Left colon (tissue), 2 donors: ENCODE data around the gene PIR. TPM values are rescaled to one million over a fixed set of nuclear protein-coding genes. Genes with fewer than 3 reads are reported as not detected.

ENCODE experiments used
- ATAC-seq: fragments of 200-7000 bp; cut with Tn5 transposase; one replicate; pipeline ENCODE4 v1.9.1; 2020; ENCODE audit warnings: mild to moderate bottlenecking, moderate library complexity
- DNase-seq, 2 donors: peaks; one replicate each; pipeline ENCODE4 v3.0.0-alpha.2; 2020
- intact Hi-C, 2 donors: fragments of 100-400 bp; cut with DNase I in 1 of 2; cut with micrococcal nuclease in 1 of 2; formaldehyde crosslinking; loops; one replicate each; pipeline versions ENCODE4 v1.11.2 to v1.14.0; 2022; cut with DNase I, micrococcal nuclease
- total RNA-seq, 2 donors: library from RNA; stranded (reverse); fragmentation: NEBNext Ultra II Directional; extraction: Animal tissue kit (Norgen Biotek cat#: 25700); gene quantifications; one replicate each; pipeline ENCODE4 v1.2.1, GENCODE V29; 2021
- donor health status: DM: no; HTN: no; CAD: no.
- donor health status: DM: yes; HTN: yes; CAD: no.

The PIR gene
- total RNA-seq, 2 donors from 2014 or later = 5.4 to 7.9 TPM

DNA sequence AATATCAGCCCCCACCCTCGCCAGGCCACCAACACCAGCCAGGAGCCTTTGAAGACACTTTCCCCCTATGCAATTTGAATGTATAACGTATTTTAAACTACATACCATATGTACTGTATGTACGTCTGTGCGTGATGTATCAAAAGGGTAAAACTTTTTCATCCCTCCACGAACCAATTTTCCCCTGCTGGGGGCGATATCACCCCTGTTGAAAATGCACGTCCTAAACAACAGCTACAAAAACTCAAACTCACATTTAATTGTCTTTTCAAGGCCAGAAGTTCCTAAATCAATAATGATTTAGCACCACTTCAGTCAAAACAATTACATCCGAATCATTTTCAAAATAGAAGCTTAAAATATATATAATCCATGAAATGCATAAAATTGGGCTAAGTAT is 110.3 kb downstream of the PIR start:
- no peak for ATAC-seq
- no peak for DNase-seq
- intact Hi-C loops = no loop called here

- ATAC-seq (no peak), DNase-seq (no peak)
- intact Hi-C loops = no loop called here
These were observed 116.2 kb downstream of the PIR start for GRCh38 chrX:15376956-15377355.

DNA sequence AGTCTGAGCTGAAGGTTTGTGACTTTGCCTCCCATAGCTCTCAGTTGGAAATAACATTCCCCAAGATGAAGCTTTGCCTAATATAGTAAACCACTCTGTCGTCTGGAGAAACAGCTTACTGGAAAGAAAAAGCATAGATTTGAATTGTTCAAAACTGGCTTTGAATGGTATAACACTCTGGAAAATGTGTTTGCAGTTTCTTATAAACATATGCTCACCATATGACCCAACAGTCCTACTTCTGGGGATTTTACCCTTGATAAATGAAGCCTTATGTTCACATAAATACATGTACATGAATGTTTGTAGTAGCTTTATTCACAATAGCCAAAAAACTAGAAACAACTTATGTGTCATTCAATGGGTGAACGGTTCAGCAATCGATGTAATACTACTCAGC is 119.2 kb downstream of the PIR start:
- intact Hi-C loops = no loop called here
- no peak for ATAC-seq
- no peak for DNase-seq

GRCh38 chrX:15366506-15367352 is 126.4 kb downstream of the PIR start:
- DNase-seq = no peak
- intact Hi-C loops = no loop called here
- no peak for ATAC-seq

DNA sequence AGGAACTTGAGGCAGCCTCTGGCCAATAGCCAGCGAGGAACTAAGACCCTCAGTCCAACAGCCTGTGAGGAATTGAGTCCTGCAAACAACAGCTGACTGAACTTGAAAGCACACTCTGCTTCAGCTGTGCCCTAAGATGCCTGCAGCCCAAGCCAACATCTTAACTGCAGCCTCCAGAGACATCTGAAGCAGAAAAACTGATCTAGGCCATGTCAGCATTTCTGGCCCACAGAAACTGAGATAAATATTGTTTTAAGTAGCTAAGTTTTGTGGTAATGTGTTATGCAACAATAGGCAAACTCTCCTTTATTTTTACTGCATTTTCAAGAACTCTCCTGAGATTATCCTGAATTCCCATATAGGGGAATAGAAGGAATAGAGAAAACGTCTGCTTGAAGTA is 133.4 kb downstream of the PIR start:
- DNase-seq (no peak), ATAC-seq (no peak)
- intact Hi-C loops = no loop called here

DNA sequence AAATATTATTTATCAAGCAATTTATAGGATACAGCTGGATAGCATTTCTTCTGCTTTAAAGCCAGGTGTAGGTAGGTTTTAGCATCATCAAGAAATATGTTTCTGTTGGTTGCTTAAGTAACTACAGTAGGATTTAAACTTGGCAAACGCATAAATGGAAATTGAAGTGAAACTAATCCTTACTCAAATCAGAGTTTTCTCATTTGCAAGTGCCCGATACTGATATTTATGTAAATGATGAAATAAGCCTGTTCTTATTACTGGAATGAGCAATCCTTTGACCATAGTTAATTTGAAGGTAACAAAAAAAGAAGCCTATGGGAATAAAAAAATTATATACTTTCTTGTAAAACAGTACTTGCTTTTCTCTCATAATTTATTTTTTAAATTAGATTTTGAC is 134.6 kb downstream of the PIR start:
- intact Hi-C loops = no loop called here
- ATAC-seq (no peak), DNase-seq (no peak)

DNA sequence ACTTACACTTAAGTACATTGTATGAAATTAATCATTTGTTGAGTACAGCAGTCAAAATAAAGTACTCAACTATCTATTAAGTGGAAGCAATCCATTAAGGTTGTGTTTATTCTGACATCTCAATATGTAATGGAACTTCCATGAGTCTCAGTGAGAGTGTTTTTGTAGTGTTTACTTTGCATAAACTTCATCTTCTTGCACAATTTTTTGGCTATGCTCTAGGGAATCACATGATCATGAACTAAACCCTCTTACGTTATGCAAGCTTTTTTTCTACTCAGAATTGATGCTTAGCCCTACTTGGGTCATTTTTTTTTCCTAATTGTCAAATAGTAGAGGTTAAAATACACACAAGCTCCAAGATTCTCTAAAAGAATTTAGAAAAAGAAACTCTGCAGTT is 136.7 kb downstream of the PIR start:
- DNase-seq (no peak), ATAC-seq (no peak)
- intact Hi-C loops = no loop called here

DNA sequence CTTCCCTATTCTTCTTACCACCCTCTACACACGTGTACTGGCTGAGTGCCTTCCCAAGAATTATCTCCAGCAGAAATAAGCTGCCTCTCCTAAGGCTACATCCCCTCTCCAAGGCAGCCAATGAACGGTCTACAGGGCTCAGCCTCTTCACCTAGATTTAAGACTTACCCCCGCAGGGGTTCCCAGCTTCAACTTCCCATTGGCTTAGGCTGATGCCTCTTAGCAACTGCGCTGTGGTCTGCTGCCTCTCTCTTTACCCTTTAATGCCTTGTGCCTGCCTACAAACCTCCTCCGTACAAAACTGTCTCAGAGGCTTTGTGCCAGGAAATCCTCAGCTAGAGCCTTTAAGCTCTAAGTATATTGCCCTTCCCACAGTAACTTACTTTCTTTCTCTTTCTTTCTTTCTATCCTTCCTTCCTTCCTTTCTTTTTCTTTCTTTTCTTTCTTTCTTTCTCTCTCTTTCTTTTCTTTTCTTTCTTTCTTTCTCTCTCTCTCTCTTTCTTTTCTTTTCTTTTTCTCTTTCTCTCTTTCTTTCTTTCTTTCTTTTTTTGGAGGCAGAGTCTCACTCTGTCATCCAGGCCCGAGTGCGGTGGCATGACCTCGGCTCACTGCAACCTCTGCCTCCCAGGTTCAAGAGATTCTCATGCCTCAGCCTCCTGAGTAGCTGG is 142.7 kb downstream of the PIR start:
- intact Hi-C loops = loop anchor here in 1 of 2 donors (5.0 kb wide), 1 partner anchor 117 kb away; no protein-coding TSS in a partner anchor
- no peak for DNase-seq
- no peak for ATAC-seq

GRCh38 chrX:15349046-15349445 is 144.1 kb downstream of the PIR start:
- ATAC-seq (peak; percentile 77), DNase-seq (peak in 1 of 2 donors; percentile 9)
- intact Hi-C loops = loop anchor here in 1 of 2 donors (10.0 kb wide), 1 partner anchor 216 kb away; no protein-coding TSS in a partner anchor

DNA sequence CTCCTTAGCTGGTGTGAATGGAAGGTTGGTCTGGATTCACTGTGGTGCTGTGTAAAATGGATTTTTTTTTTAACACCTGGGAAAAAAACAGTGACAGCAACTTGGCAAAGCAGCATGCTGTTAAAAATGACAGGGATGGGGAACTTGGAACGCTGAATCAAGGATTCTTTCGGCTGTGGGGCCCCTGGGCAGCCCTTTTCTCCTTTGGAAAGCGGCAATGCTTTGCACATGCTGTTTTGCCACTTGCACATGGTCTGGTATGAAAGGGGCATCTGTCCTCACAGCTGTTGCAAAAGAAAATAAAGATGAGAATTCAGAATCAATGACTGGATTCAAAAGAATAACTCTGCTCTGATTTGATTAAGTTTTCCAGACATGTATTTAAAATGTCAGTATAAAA is 147.2 kb downstream of the PIR start:
- no peak for ATAC-seq
- intact Hi-C loops = loop anchor here in 1 of 2 donors (10.0 kb wide), 1 partner anchor 219 kb away; no protein-coding TSS in a partner anchor
- no peak for DNase-seq

- ATAC-seq = no peak
- intact Hi-C loops = loop anchor here in 1 of 2 donors (10.0 kb wide), 1 partner anchor 221 kb away; no protein-coding TSS in a partner anchor
- DNase-seq = no peak
These were observed 149.0 kb downstream of the PIR start for GRCh38 chrX:15344106-15344505.

DNA sequence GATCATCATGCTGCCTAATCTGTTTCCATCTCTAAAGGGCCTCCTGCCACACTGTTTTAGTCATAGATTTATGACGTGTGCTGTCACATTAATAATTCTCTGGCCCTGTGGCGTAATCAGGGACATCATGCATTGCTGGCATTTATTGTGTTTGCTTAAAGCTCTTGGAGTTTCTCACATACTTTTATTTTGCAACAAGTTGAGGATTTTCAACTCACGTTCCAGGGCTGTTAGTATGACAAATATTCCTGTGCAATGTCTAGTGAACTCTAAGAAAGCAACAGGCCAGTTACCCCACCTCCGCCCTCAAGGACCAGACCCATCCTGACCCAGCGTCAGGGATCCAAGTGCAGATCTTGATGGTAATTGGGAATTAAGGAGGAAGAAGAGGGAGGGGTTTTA is 150.1 kb downstream of the PIR start:
- ATAC-seq (no peak), DNase-seq (no peak)
- intact Hi-C loops = loop anchor here in 1 of 2 donors (10.0 kb wide), 1 partner anchor 222 kb away; no protein-coding TSS in a partner anchor

GRCh38 chrX:15340867-15341266 is 152.3 kb downstream of the PIR start:
- DNase-seq = no peak
- no peak for ATAC-seq
- intact Hi-C loops = loop anchor here in 1 of 2 donors (10.0 kb wide), 1 partner anchor 224 kb away; no protein-coding TSS in a partner anchor

DNA sequence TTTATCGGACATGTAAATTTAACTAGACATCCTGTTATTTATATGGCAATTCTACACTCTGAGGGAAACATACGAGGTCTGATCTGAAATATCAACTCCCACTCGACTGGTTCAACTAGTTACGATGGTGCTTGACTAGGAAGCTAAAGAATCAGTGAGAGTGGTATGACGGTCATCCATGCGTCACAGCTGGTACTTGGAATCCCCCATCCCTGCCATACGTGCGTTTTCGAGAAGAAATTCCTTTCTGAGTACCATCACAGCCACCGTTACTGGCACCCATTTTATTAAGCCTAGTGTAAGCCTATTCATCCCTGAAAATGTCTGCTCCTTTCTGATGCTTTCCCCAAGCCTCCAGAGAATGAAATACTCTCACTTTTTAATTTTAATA is 157.1 kb downstream of the PIR start:
- peak; percentile 10 for ATAC-seq
- intact Hi-C loops = no loop called here
- peak in 1 of 2 donors; percentile 12 for DNase-seq

DNA sequence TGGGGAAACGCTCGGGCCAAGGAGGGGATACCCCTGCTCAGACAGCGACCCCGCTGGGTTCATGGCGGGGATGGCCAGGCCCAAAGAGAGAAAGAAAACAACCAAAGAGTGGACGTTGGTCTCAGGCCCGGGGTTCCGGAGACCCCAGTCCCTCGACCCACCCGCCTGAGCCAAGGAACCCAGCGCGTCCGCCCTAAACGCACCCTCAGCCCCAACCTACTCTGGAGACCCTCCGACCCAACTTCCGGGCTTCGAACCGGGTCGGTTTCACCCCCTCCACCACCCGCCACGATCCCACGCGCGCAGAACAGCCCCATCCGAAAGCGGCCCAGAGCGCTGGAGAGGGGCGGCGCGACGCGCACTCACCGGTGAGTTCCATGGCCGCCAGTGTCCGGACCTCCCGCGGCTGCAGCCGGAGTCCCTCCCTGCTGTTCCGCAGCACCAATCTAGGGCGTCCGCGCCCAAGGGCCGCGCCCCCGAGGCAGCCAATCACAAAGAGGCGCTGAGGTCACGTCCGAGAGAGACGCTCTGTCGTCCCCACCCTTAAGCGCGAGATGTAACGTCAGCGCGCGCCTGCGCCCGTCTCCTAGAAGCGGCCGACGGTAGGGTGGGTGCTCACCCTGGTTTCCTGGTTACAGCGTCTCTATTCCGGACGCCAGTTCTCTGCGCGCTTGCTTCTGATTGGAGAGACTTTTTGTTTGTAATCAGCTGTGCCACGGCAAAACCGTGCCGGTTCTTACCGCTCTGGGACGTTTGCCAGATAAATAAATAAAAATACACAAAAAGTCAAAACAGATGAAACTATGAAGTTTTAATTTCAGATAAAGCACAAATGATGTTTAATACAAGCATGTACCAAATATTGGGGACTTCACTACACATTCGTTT is 157.8 kb downstream of the PIR start, which contains the start of gene PIGA:
Gene PIGA (minus strand): TSS at position 389 of the 888 bp plus-strand sequence. CDS start 3,593 bp downstream, outside the sequence.
- DNase-seq (peak; percentile 92 to 96), ATAC-seq (peak; percentile 97)
- intact Hi-C loops = no loop called here
